Lower leg skin (tissue), 4 donors: ENCODE measurements around the gene CCHCR1. TPM values are rescaled to one million over a fixed set of nuclear protein-coding genes. Genes with fewer than 3 reads are reported as not detected.
"Not testable (repeated sequence)": the region's sequence is repeated elsewhere in the genome, so short reads cannot be mapped to it uniquely, and the experiment has no call there.

Experiments used
- DNase-seq, 2 donors: peaks; one replicate each; pipeline ENCODE4 v3.0.0-alpha.2; 2019; ENCODE audit warnings: low spot score in 2 of 2
- H3K4me3 ChIP-seq: fragments of 200-600 bp; sonication (generic); 2 replicates; pipeline ENCODE4 v1.5.1; 2017; ENCODE audit warnings: mild to moderate bottlenecking, low read depth; ENCODE audit not compliant: poor library complexity, severe bottlenecking
- POLR2A ChIP-seq, 2 donors: fragments of 450-650 bp; IDR thresholded peaks; one replicate each; pipeline ENCODE4 v1.6.1; 2016 to 2017; ENCODE audit warnings: antibody characterized with exemption in 2 of 2, mild to moderate bottlenecking in 1 of 2, moderate library complexity in 1 of 2
- WGBS, 2 donors: methylation state at CpG; one replicate each; pipeline ENCODE4 v1.1.5; 2018; 5-methylcytosine and 5-hydroxymethylcytosine counted together
- intact Hi-C: fragments of 100-400 bp; cut with DNase I; formaldehyde crosslinking; loops from one replicate; pipeline ENCODE4 v1.15.0; 2023; ENCODE audit warnings: low total_unique reads
- total RNA-seq, 4 donors: library from RNA; depleted of rRNA; stranded (reverse); fragments of >200 nt; gene quantifications; one replicate each; pipeline ENCODE4 v1.1.0, GENCODE V29; 2016
- TF ChIP-seq, protein P1 (sequence below), 3 donors: fragments of 450-650 bp; IDR thresholded peaks; one replicate each; pipeline ENCODE4 v1.5.1; 2016; ENCODE audit warnings: antibody characterized with exemption in 3 of 3, mild to moderate bottlenecking in 3 of 3, moderate library complexity in 2 of 3

Gene CCHCR1
- total RNA-seq, 4 donors from 2014 or later: 13.1 to 34.1 (median 21.7) TPM

DNA sequence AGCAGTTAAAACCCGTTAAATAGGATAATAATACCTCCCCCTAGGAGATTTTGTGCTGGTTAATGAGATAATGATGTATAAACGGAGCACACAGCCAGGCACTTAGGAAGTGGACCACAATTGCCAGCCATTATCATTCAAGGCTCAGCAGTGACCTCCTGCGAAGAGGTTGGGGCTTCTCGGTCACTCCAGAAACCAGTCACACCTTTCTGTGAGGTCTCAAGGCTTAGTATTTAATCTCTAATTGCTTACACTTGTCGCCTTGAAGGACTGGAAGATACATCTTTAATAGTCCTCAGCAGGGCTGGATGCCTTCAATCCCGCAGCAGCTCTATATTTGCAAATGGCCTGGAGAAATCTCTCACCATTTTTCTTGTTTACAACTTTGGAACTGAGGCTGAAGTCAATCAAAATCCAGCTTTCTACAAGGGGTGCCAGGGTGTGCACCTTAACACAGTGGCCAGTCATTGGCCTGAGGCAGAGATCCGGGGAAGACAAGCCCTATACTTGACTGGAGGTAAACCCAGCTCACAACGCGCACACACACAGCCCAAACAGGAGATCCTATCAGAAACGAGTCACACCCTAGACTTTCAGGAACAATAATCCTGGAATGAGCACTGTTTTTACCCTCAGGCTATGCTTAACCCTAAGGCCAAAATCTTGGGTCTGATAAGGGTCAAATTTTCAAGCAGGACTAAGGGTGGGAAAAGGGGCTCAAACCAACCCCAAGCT lies 11.7 kb upstream of the CCHCR1 start:
- no peak for DNase-seq
- intact Hi-C loops: no loop called here
- 60 to 63% methylated on average over 10 of the region's 10 CpGs for WGBS, 2 donors
- no peak for TF ChIP-seq POLR2A (IDR thresholded peaks at IDR 0.05)
- TF ChIP-seq, protein P1, sequence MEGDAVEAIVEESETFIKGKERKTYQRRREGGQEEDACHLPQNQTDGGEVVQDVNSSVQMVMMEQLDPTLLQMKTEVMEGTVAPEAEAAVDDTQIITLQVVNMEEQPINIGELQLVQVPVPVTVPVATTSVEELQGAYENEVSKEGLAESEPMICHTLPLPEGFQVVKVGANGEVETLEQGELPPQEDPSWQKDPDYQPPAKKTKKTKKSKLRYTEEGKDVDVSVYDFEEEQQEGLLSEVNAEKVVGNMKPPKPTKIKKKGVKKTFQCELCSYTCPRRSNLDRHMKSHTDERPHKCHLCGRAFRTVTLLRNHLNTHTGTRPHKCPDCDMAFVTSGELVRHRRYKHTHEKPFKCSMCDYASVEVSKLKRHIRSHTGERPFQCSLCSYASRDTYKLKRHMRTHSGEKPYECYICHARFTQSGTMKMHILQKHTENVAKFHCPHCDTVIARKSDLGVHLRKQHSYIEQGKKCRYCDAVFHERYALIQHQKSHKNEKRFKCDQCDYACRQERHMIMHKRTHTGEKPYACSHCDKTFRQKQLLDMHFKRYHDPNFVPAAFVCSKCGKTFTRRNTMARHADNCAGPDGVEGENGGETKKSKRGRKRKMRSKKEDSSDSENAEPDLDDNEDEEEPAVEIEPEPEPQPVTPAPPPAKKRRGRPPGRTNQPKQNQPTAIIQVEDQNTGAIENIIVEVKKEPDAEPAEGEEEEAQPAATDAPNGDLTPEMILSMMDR (IDR thresholded peaks at IDR 0.05): no peak
- no peak overlapping the region for H3K4me3 ChIP-seq

DNA sequence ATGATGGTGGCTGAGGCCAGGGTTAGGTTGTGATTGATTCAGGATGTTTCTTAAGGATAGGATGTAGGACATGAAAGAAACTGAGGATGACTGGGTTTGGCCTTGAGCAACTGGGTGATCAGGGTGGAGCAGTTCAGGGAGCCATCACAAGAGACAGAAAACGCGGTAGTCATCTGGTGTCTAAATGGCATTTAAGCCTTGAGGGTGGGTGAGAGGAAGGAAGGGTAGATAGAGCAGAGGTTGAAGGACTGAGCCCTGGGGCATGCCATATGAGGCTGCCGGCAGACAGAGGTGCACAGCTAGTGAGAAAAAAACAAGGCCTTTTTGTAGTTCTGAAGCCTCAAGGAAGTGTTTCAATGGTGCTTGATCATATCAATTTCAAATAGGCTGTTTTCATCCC lies 11.0 kb upstream of the CCHCR1 start:
- TF ChIP-seq, protein P1 (IDR thresholded peaks at IDR 0.05): no peak
- TF ChIP-seq POLR2A (IDR thresholded peaks at IDR 0.05): no peak
- WGBS, 2 donors: 61 to 73% methylated on average over 3 of the region's 3 CpGs
- H3K4me3 ChIP-seq: no peak overlapping the region
- intact Hi-C loops: no loop called here
- DNase-seq: no peak

DNA sequence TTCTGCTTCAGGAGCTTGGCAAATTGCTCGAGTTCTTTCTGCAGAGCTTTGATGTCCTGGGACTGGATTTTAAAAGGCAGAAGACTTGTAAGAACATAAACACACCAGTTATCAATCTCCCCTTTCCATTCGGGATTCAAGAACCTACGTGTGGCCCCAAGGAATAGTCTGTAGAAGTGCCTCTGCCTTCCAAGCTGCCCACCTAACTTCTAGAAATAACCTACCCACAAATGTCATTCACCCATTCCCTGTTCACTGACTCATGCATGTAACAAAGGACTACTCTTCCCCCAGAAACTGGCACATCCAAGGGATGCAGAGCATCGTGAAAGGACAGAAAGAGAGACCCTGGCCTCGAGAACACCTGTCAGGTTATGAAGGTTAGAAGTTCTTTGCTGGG lies 8.4 kb upstream of the CCHCR1 start:
- H3K4me3 ChIP-seq: no peak overlapping the region
- TF ChIP-seq, protein P1 (IDR thresholded peaks at IDR 0.05): no peak
- no peak for TF ChIP-seq POLR2A (IDR thresholded peaks at IDR 0.05)
- no peak for DNase-seq
- WGBS, 2 donors: 73 to 80% methylated on average over 5 of the region's 5 CpGs
- intact Hi-C loops: no loop called here

DNA sequence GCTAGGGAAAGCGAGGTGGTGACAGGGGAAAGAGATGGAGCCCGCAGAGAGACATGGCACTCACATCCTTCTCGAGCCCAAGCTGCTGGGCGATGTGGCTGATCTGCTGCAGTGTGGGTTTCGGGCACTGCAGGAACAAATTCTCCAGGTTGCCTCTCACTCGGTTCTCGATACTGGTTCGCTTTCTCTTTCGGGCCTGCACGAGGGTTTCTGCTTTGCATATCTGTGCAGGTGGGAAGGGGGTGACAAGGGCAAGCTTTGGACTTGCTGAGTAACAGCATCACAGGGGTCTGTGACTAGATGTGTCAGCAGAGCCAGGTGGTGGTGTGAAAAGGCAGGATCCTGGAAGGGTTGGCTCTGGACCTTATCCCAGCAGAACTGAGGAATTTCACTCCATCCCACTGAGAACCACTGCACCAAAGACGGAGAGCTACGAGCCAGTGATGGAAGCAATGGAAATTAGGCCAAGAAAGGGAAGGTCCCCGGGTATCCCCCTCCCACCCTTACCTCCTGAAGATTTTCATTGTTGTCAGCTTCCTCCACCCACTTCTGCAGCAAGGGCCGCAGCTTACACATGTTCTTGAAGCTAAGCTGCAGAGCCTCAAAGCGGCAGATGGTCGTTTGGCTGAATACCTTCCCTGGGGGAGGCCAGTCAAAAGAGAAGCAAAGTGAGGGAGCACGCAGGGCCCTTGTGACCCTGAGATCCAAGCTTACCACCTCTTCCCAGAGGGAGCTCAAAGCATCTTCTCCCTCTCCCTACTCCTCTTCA lies 7.6 kb upstream of the CCHCR1 start:
- H3K4me3 ChIP-seq, DNase-seq, intact Hi-C loops: not testable (repeated sequence)
- WGBS, 2 donors: 83 to 89% methylated on average over 17 of the region's 17 CpGs

DNA sequence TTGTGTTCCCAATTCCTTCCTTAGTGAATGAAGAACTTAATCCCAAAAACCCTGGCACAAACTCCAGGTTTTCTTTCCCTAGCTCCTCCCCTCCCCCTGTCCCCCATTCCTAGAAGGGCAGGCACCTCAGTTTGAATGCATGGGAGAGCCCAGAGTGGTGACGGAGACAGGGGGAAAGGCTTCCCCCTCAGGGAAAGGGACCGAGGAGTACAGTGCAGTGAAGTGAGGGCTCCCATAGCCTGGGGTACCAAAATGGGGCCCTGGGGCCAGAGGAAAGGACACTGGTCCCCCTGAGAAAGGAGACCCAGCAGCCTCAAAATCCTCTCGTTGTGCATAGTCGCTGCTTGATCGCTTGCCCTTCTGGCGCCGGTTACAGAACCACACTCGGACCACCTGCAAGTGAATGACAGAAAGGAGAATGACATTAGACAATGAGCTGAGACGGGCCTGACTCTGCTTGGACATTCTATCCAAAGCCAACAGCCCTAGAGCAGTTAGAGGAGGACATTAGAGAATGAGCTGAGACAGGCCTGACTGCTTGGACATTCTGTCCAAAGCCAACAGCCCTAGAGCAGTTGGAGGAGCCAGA lies 7.0 kb upstream of the CCHCR1 start:
- DNase-seq, H3K4me3 ChIP-seq, intact Hi-C loops: not testable (repeated sequence)
- 80 to 89% methylated on average over 9 of the region's 9 CpGs for WGBS, 2 donors

DNA sequence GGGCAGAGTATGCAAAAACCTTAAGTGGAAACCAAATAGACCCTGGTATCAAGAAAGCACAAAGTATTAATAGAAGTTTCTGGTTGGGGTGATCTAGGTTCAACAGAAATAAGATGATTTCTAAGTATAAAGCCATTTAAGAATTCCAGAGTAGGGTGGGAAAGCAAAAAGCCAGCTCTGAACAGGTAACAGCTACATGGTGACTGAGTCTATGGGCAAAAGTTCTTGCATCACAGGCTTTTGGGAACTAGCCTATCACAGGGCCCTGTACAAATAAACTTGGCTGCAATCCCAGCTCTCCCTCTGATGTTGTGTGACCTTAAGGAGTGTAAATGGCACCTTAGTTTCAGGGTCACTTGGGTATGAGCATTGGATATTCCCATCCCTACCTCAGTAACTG lies 6.3 kb upstream of the CCHCR1 start:
- no peak overlapping the region for H3K4me3 ChIP-seq
- no peak for TF ChIP-seq POLR2A (IDR thresholded peaks at IDR 0.05)
- TF ChIP-seq, protein P1 (IDR thresholded peaks at IDR 0.05): no peak
- DNase-seq: no peak
- intact Hi-C loops: no loop called here
